ENCODE data around the gene EVPL. TPM values are rescaled to one million over a fixed set of nuclear protein-coding genes. Genes with fewer than 3 reads are reported as not detected.
"Not testable (repeated sequence)": the region's sequence is repeated elsewhere in the genome, so short reads cannot be mapped to it uniquely, and the experiment has no call there.

Gene EVPL
- total RNA-seq, 1 donor from 2014 or later = 0.06 TPM

GRCh38 chr17:76000755-76001521 is 26.2 kb downstream of the EVPL start, which contains the start of gene CDK3:
CDK3 (plus strand) TSS chr17:76000855; CDS start chr17:76001426, 571 bp downstream.
- no peak for DNase-seq (ENCODE audit: extremely low read depth, low read depth, low spot score)

DNA sequence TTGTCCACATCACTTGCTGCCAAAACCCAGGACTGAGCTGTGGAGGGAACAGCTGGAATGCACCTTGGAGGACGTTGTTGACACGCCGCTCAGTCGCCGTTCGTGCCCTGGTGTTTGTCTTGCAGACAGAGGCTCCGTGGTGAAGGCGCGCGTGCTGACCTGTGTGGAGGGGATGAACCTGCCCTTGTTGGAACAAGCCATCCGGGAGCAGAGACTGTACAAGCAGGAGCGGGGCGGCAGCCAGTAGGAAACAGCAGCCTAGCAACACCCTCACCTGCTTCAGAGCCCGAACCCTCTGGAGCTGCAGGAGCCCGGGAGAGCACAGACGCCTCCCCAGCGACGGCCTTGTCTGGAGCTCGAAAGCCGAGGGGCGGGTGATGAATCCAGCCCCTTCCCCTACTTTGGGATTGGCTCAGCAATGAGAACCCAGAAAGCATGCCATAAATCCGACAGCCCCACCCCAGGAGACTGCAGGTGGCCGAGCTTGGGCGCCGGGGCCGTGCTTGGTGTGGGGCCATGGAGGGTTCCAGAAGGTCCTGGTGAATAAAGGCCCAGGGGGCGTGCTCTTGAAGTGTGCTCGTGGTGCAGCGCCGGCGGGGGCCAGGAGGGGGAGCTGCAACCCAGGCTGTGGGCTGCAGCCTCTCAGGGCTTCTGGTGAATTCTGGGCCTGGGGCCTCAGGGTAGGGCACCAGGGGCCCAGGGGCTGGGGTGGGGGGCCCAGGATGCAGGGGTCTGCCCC is 26.9 kb downstream of the EVPL start:
- no peak for DNase-seq (ENCODE audit: extremely low read depth, low read depth, low spot score)

DNA sequence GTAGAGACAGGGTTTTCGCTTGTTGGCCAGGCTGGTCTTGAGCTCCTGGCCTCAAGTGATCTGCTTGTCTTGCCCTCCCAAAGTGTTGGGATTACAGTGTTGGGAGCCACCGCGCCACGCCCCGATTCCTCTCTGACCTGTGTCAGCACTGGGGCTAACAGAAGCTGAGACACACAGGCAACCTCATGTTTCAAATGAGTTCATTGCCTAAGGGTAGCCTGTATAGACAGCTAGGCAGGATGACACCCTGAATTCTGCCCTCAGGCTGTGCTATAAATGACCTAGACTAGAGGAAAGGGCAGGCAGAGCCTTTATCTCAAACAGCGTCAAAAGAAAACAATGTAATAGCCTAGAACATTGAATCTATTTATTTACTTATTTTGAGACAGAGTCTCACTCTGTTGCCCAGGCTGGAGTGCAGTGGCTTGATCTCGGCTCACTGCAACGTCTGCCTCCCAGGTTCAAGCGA is 28.7 kb downstream of the EVPL start:
- DNase-seq (ENCODE audit: extremely low read depth, low read depth, low spot score) = no peak

- no peak for DNase-seq (ENCODE audit: extremely low read depth, low read depth, low spot score)
Measured at GRCh38 chr17:75996665-75997590, 30.2 kb downstream of the EVPL start.

DNA sequence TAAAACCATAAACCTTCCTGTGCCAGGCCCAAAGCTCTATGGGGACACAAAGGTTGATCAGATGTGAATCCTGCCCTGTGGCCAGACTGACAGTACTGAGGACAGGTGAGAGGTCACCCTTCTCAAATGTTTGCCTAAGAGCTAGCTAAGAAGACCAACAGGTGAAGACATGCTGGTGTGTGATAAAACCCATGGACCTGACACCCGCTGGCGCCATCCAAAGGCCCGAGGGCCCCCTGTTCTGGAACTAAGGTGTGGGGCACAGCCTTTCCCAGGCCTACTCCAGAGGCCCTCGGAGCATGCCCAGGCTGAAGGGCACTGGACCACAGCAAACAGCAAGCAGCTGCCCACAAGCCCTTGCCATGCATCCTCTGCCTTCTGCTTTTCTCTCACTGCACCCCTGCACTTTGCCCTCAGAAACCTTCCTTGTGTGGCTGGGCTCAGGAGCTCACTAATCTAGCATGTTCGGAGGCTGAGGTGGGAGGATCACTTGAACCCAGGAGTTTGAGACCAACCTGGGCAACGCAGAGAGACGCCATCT is 31.7 kb downstream of the EVPL start:
- DNase-seq (ENCODE audit: extremely low read depth, low read depth, low spot score) = no peak

DNA sequence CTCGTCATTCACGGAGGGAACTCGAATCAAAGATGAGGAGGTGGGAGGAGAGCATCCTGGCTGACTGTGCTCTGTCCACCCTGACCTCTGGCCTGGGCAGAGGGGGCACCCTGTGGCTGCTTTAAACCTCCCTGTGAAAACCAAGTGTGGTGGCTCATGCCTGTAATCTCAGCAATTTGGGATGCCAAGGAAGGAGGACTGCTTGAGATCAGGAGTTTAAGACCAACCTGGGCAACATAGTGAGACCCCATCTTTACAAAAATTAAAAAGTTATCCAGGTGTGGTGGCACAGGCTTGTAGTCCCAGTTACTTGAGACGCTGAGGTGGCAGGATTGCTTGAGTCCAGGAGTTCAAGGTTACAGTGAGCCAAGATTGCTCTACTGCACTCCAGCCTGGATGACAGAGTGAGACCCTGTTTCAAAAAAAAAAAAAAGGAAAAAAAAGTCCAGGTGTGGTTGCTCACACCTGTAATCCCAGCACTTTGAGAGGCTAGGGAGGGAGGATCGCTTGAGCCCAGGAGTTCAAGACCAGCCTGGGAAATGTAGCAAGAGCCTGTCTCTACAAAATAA is 32.2 kb downstream of the EVPL start:
- no peak for DNase-seq (ENCODE audit: extremely low read depth, low read depth, low spot score)

DNA sequence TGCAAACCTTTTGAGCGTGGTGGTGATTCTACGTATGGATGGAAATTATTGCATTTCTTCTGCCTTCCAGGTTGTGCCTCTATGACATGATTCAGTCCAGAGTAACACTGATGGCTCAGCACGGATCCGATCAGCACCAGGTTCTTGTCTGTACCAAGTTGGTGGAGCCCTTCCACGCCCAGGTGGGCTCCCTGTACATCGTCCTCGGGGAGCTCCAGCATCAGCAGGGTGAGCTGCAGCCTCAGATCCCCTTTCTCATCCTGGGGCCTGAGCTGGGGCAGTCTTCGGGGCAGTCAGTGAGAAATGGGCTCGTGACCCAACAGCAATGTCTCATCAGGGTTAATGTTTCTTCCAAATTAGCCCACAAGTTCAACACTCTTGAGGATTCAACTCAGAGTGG is 35.7 kb downstream of the EVPL start:
- DNase-seq (ENCODE audit: extremely low read depth, low read depth, low spot score) = no peak

DNA sequence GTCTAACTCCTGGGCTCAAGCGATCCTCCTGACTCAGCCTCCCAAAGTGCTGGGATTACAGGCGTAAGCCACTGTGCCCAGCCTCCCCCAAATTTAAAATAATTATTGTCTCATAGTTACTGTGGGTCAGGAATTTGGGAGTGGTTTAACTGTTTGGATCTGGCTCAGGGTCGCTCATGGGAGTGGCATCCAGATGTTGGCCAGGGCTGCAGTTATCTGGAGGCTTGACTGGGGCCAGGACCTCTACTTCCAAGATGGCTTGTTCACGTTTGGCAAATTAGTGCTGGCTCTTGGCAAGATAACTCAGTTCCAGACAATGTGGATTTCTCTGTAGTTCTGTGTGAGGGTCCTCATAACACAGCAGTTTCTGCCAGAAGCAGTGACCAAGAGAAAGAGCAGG is 40.1 kb downstream of the EVPL start:
- DNase-seq (ENCODE audit: extremely low read depth, low read depth, low spot score) = no peak

DNA sequence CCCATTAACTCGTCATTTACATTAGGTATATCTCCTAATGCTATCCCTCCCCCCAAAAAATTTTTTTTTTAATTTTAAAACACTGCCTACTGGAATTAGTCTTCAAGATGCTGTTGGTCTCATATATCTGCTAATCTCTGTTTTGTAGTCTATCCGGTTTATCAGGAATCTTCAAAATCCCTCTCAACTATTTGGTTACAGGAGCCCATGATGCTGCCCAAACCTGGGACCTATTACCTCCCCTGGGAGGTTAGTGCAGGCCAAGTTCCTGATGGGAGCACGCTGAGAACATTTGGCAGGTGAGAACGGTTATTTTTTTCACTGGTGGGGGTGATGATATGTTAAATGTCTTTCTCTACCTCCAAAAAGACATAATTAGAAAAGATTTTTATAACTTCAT is 41.1 kb downstream of the EVPL start:
- DNase-seq (ENCODE audit: extremely low read depth, low read depth, low spot score) = no peak

GRCh38 chr17:75983501-75984181 is 43.5 kb downstream of the EVPL start:
- no peak for DNase-seq (ENCODE audit: extremely low read depth, low read depth, low spot score)

- no peak for DNase-seq (ENCODE audit: extremely low read depth, low read depth, low spot score)
Measured at GRCh38 chr17:75981019-75981615, 46.0 kb downstream of the EVPL start.

- DNase-seq (ENCODE audit: extremely low read depth, low read depth, low spot score) = no peak
Measured at GRCh38 chr17:75980188-75981018, 46.7 kb downstream of the EVPL start.

GRCh38 chr17:75979705-75980187 is 47.4 kb downstream of the EVPL start:
- DNase-seq (ENCODE audit: extremely low read depth, low read depth, low spot score) = no peak

- peak; percentile 68 for DNase-seq (ENCODE audit: extremely low read depth, low read depth, low spot score)
Measured at GRCh38 chr17:75978938-75979704, 48.0 kb downstream of the EVPL start, which contains the start of the genes ACOX1 and TEN1. ACOX1 (minus strand) TSS chr17:75979166; CDS start chr17:75979073, 93 bp downstream. TEN1 (plus strand) TSS chr17:75979240; CDS start chr17:75986193, 6,953 bp downstream.

GRCh38 chr17:75976175-75976848 is 50.8 kb downstream of the EVPL start:
- DNase-seq (ENCODE audit: extremely low read depth, low read depth, low spot score) = no peak

- no peak for DNase-seq (ENCODE audit: extremely low read depth, low read depth, low spot score)
Measured at GRCh38 chr17:75975757-75976174, 51.3 kb downstream of the EVPL start.

GRCh38 chr17:75975187-75975586 is 51.9 kb downstream of the EVPL start:
- not testable (repeated sequence) for DNase-seq (ENCODE audit: extremely low read depth, low read depth, low spot score)

Measured in glomerular endothelial cell (primary cell).